ENCODE data around the gene CACNA1G. TPM values are rescaled to one million over a fixed set of nuclear protein-coding genes. Genes with fewer than 3 reads are reported as not detected.

The CACNA1G gene
- total and polyA plus RNA-seq, 9 of the 15 experiments (the other 6 are each of a cell fraction or from before 2014, with no cell fraction given) = 0.01 TPM; not detected in 8

DNA sequence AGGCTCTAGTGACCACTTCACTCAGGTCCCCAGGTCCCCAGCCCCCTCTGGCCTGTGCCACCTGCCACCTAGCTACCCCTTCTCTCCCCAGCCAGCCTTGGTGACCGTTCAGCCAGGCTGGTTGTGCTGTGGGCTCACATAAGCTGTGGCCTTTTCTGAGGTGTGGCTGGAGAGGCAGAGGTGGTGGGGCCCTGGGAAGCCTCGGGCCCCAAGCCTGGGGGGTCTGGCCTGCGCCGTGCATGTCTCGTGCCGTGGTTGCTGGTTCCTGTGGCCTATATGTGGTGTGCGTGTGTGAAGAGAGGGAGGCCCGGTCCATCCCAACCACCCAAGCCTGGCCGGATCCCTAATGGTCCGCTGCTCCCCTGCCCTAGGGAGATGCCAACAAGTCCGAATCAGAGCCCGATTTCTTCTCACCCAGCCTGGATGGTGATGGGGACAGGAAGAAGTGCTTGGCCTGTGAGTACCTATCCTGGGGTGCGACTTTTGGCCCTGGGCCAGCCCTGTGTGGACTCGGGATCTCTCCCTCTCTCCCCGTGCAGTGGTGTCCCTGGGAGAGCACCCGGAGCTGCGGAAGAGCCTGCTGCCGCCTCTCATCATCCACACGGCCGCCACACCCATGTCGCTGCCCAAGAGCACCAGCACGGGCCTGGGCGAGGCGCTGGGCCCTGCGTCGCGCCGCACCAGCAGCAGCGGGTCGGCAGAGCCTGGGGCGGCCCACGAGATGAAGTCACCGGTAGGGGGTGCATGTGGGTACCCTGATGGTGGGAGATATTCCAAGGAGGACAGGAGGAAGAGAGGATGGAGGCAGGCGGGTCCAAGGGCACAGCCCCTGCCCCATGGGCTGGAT is 35.9 kb downstream of the CACNA1G start (continued):
- TF ChIP-seq ZBTB7A (IDR thresholded peaks at IDR 0.05; ENCODE audit: borderline replicate concordance, control insufficient read depth, low read depth, low read length) (0 out of 2 replicates have a peak, but pooled peaks have one; percentile 51), SMC3 (conservative IDR thresholded peaks at IDR 0.05; ENCODE audit: insufficient read depth, low read depth, low read length) (0 out of 2 replicates have a peak, but pooled peaks have one; percentile 29), BACH1 (tag; IDR thresholded peaks at IDR 0.05) (no peak)
- TF ChIP-seq, protein P1, sequence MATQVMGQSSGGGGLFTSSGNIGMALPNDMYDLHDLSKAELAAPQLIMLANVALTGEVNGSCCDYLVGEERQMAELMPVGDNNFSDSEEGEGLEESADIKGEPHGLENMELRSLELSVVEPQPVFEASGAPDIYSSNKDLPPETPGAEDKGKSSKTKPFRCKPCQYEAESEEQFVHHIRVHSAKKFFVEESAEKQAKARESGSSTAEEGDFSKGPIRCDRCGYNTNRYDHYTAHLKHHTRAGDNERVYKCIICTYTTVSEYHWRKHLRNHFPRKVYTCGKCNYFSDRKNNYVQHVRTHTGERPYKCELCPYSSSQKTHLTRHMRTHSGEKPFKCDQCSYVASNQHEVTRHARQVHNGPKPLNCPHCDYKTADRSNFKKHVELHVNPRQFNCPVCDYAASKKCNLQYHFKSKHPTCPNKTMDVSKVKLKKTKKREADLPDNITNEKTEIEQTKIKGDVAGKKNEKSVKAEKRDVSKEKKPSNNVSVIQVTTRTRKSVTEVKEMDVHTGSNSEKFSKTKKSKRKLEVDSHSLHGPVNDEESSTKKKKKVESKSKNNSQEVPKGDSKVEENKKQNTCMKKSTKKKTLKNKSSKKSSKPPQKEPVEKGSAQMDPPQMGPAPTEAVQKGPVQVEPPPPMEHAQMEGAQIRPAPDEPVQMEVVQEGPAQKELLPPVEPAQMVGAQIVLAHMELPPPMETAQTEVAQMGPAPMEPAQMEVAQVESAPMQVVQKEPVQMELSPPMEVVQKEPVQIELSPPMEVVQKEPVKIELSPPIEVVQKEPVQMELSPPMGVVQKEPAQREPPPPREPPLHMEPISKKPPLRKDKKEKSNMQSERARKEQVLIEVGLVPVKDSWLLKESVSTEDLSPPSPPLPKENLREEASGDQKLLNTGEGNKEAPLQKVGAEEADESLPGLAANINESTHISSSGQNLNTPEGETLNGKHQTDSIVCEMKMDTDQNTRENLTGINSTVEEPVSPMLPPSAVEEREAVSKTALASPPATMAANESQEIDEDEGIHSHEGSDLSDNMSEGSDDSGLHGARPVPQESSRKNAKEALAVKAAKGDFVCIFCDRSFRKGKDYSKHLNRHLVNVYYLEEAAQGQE (IDR thresholded peaks at IDR 0.05; ENCODE audit: borderline replicate concordance) = peak; percentile 32; the same call in 1 of the 2 replicates
- TF ChIP-seq, protein P1 (CRISPR knock-in tag; IDR thresholded peaks at IDR 0.05; ENCODE audit: low read depth) = no peak
- TF ChIP-seq, protein P2, sequence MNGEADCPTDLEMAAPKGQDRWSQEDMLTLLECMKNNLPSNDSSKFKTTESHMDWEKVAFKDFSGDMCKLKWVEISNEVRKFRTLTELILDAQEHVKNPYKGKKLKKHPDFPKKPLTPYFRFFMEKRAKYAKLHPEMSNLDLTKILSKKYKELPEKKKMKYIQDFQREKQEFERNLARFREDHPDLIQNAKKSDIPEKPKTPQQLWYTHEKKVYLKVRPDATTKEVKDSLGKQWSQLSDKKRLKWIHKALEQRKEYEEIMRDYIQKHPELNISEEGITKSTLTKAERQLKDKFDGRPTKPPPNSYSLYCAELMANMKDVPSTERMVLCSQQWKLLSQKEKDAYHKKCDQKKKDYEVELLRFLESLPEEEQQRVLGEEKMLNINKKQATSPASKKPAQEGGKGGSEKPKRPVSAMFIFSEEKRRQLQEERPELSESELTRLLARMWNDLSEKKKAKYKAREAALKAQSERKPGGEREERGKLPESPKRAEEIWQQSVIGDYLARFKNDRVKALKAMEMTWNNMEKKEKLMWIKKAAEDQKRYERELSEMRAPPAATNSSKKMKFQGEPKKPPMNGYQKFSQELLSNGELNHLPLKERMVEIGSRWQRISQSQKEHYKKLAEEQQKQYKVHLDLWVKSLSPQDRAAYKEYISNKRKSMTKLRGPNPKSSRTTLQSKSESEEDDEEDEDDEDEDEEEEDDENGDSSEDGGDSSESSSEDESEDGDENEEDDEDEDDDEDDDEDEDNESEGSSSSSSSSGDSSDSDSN (IDR thresholded peaks at IDR 0.05; ENCODE audit: borderline replicate concordance in 1 of 2, low read depth in 2 of 2, low read length in 2 of 2) = no peak
